Endothelial cell of umbilical vein (primary cell): ENCODE data around the gene PAPPA2. TPM values are rescaled to one million over a fixed set of nuclear protein-coding genes. Genes with fewer than 3 reads are reported as not detected.

Experiments
- BruUV-seq: library from RNA; stranded (reverse); fragments of 400-500 nt; replicated peaks from 2 replicates; lab custom pipeline; 2021; lab: Mats Ljungman, UMichigan
- CTCF ChIA-PET: fragments of 300-600, 350-600 bp; sonication (Branson Sonifier 250); formaldehyde crosslinking; loops from one replicate; lab custom pipeline; 2021; ENCODE audit warnings: antibody characterized with exemption, inconsistent platforms; lab: Charles Lee
- POLR2A ChIA-PET: fragments of 300-600, 350-600 bp; sonication (Branson Sonifier 250); formaldehyde crosslinking; loops from one replicate; lab custom pipeline; 2021; ENCODE audit warnings: antibody characterized with exemption, inconsistent platforms; lab: Charles Lee
- DNase-seq: peaks from one replicate; pipeline ENCODE4 v3.0.0-alpha.2; 2011; ENCODE audit warnings: low read depth, low spot score
- FAIRE-seq: peaks from 2 replicates; lab custom pipeline; 2011; peaks lifted over from hg19 to GRCh38; lab: Jason Lieb, UNC
- H2AFZ ChIP-seq: 2 replicates; pipeline ENCODE4 v1.6.0; 2012; ENCODE audit warnings: low read depth, low read length, control low read depth, inconsistent platforms
- H3K27ac ChIP-seq: 2 replicates; pipeline ENCODE4 v1.5.1; 2011; ENCODE audit warnings: low read depth, mild to moderate bottlenecking, control low read depth, low read length, moderate library complexity; ENCODE audit not compliant: insufficient read depth
- H3K27me3 ChIP-seq, 2 experiments: 2 replicates each; pipeline versions ENCODE4 v1.6.0 to v1.6.1; 2011; ENCODE audit warnings: low read length in 2 of 2, mixed read lengths in 1 of 2; ENCODE audit not compliant: control insufficient read depth in 2 of 2, insufficient read depth in 2 of 2
- H3K36me3 ChIP-seq, 2 experiments: 2 replicates in 1 of 2; 3 replicates in 1 of 2; pipeline ENCODE4 v1.5.1; 2011; ENCODE audit warnings: low read length in 2 of 2, mild to moderate bottlenecking in 1 of 2, moderate library complexity in 1 of 2; ENCODE audit not compliant: control insufficient read depth in 2 of 2, insufficient read depth in 2 of 2; ENCODE audit errors: extremely low read depth in 1 of 2
- H3K4me1 ChIP-seq: 3 replicates; pipeline ENCODE4 v1.5.1; 2011; ENCODE audit warnings: mild to moderate bottlenecking, low read length; ENCODE audit not compliant: control insufficient read depth, insufficient read depth; ENCODE audit errors: extremely low read depth
- H3K4me2 ChIP-seq: 2 replicates; pipeline ENCODE4 v1.6.1; 2011; ENCODE audit warnings: low read length, control low read depth, mixed read lengths; ENCODE audit not compliant: insufficient read depth
- H3K4me3 ChIP-seq, 3 experiments: fragments of 200-600 bp in 1 of 3; sonication (generic), shearing (Covaris generic) in 1 of 3; replicated peaks in 1 of 3; 2 replicates each; pipeline ENCODE4 v1.5.1; 2011 to 2016; ENCODE audit warnings: control low read depth in 3 of 3, low read length in 3 of 3, mild to moderate bottlenecking in 2 of 3, inconsistent platforms in 1 of 3, low read depth in 1 of 3, moderate library complexity in 1 of 3; ENCODE audit not compliant: insufficient read depth in 1 of 3
- H3K79me2 ChIP-seq: 2 replicates; pipeline ENCODE4 v1.6.0; 2012; ENCODE audit warnings: low read length, inconsistent platforms; ENCODE audit not compliant: control insufficient read depth, insufficient read depth
- H3K9ac ChIP-seq: replicated peaks from 2 replicates; pipeline ENCODE3; 2011; ENCODE audit warnings: low read length, control low read depth; ENCODE audit not compliant: insufficient read depth; ENCODE audit errors: extremely low read depth
- H3K9me1 ChIP-seq: replicated peaks from 3 replicates; pipeline ENCODE4 v1.6.0; 2011; ENCODE audit warnings: mild to moderate bottlenecking, low read length; ENCODE audit not compliant: control insufficient read depth, insufficient read depth; ENCODE audit errors: extremely low read depth
- H3K9me3 ChIP-seq: replicated peaks from 2 replicates; pipeline ENCODE4 v1.5.1; 2012; ENCODE audit warnings: low read length, inconsistent platforms; ENCODE audit not compliant: control insufficient read depth, insufficient read depth
- H4K20me1 ChIP-seq: replicated peaks from 2 replicates; pipeline ENCODE3; 2011; ENCODE audit warnings: mild to moderate bottlenecking, low read length; ENCODE audit not compliant: control insufficient read depth, insufficient read depth; ENCODE audit errors: extremely low read depth
- EZH2 ChIP-seq: IDR thresholded peaks from 2 replicates; pipeline ENCODE4 v1.6.1; 2012; ENCODE audit warnings: borderline replicate concordance, low read depth, mild to moderate bottlenecking, moderate library complexity, low read length, inconsistent platforms; ENCODE audit not compliant: severe bottlenecking
- FOS ChIP-seq: IDR thresholded peaks from 2 replicates; pipeline ENCODE4 v1.6.1; 2011; ENCODE audit warnings: mild to moderate bottlenecking, low read length, moderate library complexity, borderline replicate concordance; ENCODE audit not compliant: insufficient read depth
- GATA2 ChIP-seq: IDR thresholded peaks from 2 replicates; pipeline ENCODE4 v1.7.0; 2011; ENCODE audit warnings: low read depth, mild to moderate bottlenecking, moderate library complexity, mixed read lengths, low read length; ENCODE audit not compliant: insufficient read length, insufficient read depth
- JUN ChIP-seq: IDR thresholded peaks from 2 replicates; pipeline ENCODE4 v1.6.1; 2011; ENCODE audit warnings: borderline replicate concordance, low read depth; ENCODE audit not compliant: insufficient read length, insufficient read depth
- MYC ChIP-seq: IDR thresholded peaks from one replicate; pipeline ENCODE4 v1.6.1; 2011; ENCODE audit warnings: mild to moderate bottlenecking, low read depth, low read length
- POLR2A ChIP-seq: IDR thresholded peaks from 2 replicates; pipeline ENCODE4 v1.6.1; 2012; ENCODE audit warnings: low read depth, mild to moderate bottlenecking, control low read depth, low read length
- POLR2AphosphoS5 ChIP-seq: IDR thresholded peaks from 2 replicates; pipeline ENCODE4 v1.6.1; 2012; ENCODE audit warnings: low read depth, mild to moderate bottlenecking, control low read depth, low read length, moderate library complexity; ENCODE audit not compliant: insufficient read depth
- dilution Hi-C: fragments of 300-500 bp; cut with MboI; formaldehyde crosslinking; loops from one replicate; pipeline ENCODE4 v1.15.0; 2019; ENCODE audit warnings: low sequenced_read_pairs; ENCODE audit not compliant: extremely low pct_ligation_motif_present
- intact Hi-C: fragments of 100-400 bp; cut with micrococcal nuclease; formaldehyde crosslinking; loops from one replicate; pipeline ENCODE4 v1.10.0; 2022
- polyA plus RNA-seq, 4 experiments: library from polyadenylated mRNA; depleted of rRNA in 3 of 4; stranded (reverse) in 3 of 4; unstranded in 1 of 4; fragments of >200 nt; gene quantifications; 2 replicates each; pipeline versions ENCODE4 v1.2.1 to v1.2.3, GENCODE V29; 2011 to 2012; ENCODE audit warnings: missing spikeins in 1 of 4
- total RNA-seq: library from RNA; stranded (reverse); gene quantifications from 2 replicates; pipeline ENCODE4 v1.2.3, GENCODE V29; 2021
- TF ChIP-seq, protein P1 (sequence below): IDR thresholded peaks from 2 replicates; pipeline ENCODE4 v1.6.1; 2011; ENCODE audit not compliant: insufficient read depth, insufficient read length
- TF ChIP-seq, protein P2 (sequence below), 2 donors: IDR thresholded peaks; 1 replicate in 1 of 2; 2 replicates in 1 of 2; pipeline ENCODE4 v1.5.1; 2011; ENCODE audit warnings: low read length in 2 of 2, mild to moderate bottlenecking in 2 of 2, moderate library complexity in 2 of 2, control low read depth in 1 of 2, inconsistent platforms in 1 of 2, low read depth in 1 of 2; ENCODE audit not compliant: insufficient read depth in 1 of 2; ENCODE audit errors: extremely low read depth in 1 of 2

The PAPPA2 gene
- total and polyA plus RNA-seq, 2 donors (not counting 3 experiments of a cell fraction or from before 2014, with no cell fraction given) = not detected

DNA sequence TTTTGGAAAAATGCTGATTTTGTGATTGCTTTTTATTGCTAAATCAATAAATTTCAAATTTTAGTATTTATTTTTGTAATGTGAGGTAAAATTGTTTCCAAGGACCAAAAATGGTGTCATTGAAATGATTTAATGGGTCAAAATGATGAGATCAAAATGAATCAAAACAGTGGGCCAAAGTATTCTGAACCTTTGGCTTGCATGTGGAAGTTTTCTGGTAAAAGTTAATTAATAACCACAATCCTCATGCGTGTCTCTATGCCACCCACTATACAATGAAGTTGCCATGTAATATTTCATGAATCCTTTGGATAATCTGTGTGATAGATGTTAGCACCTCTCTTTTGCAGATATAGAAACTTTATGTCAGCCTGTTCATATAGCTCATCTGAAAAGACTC is 83.8 kb downstream of the PAPPA2 start:
- DNase-seq (no peak), FAIRE-seq (no peak)
- H3K4me1 ChIP-seq = no peaks in the 10 kb centered on the region
- intact Hi-C loops (no loop called here), dilution Hi-C loops (no loop called here)
- no peak overlapping the region for H3K9ac ChIP-seq
- H4K20me1 ChIP-seq = no peaks in the 10 kb centered on the region
- no peak overlapping the region for H3K27ac ChIP-seq
- no peaks in the 10 kb centered on the region for H3K36me3 ChIP-seq
- no peaks in the 10 kb centered on the region for H3K27me3 ChIP-seq
- no peak overlapping the region for H2AFZ ChIP-seq
- H3K4me2 ChIP-seq = no peak overlapping the region
- ChIA-PET CTCF (no interaction called here), POLR2A (no interaction called here)
- no peaks in the 10 kb centered on the region for H3K9me1 ChIP-seq
- H3K4me3 ChIP-seq = no peak overlapping the region
- H3K79me2 ChIP-seq = no peaks in the 10 kb centered on the region
- BruUV-seq = no TSS peak
- TF ChIP-seq MYC = no peak
- TF ChIP-seq, protein P1, sequence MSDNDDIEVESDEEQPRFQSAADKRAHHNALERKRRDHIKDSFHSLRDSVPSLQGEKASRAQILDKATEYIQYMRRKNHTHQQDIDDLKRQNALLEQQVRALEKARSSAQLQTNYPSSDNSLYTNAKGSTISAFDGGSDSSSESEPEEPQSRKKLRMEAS = no peak
- TF ChIP-seq POLR2AphosphoS5 = no peak
- no peak for TF ChIP-seq JUN
- TF ChIP-seq EZH2 = no peak
- no peak for TF ChIP-seq FOS
- TF ChIP-seq POLR2A = no peak
- TF ChIP-seq GATA2 = no peak
- TF ChIP-seq, protein P2, sequence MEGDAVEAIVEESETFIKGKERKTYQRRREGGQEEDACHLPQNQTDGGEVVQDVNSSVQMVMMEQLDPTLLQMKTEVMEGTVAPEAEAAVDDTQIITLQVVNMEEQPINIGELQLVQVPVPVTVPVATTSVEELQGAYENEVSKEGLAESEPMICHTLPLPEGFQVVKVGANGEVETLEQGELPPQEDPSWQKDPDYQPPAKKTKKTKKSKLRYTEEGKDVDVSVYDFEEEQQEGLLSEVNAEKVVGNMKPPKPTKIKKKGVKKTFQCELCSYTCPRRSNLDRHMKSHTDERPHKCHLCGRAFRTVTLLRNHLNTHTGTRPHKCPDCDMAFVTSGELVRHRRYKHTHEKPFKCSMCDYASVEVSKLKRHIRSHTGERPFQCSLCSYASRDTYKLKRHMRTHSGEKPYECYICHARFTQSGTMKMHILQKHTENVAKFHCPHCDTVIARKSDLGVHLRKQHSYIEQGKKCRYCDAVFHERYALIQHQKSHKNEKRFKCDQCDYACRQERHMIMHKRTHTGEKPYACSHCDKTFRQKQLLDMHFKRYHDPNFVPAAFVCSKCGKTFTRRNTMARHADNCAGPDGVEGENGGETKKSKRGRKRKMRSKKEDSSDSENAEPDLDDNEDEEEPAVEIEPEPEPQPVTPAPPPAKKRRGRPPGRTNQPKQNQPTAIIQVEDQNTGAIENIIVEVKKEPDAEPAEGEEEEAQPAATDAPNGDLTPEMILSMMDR (IDR thresholded peaks at IDR 0.05; ENCODE audit: extremely low read depth in 1 of 2, insufficient read depth in 1 of 2, low read depth in 1 of 2, low read length in 2 of 2) = no peak
- H3K9me3 ChIP-seq = no peaks in the 10 kb centered on the region
